Sigmoid colon (tissue), 4 donors: Measurements from ENCODE around the gene FOXL3.

Source experiments
- POLR2AphosphoS5 ChIP-seq, 4 donors: sonication (generic); formaldehyde crosslinking; IDR thresholded peaks; one replicate each; pipeline ENCODE4 v1.6.1; 2017; ENCODE audit warnings: antibody characterized with exemption in 4 of 4
- TF ChIP-seq, protein P1 (sequence below), 4 experiments: fragments of 450-650 bp in 3 of 4; fragments of 200-600 bp in 1 of 4; IDR thresholded peaks; one replicate each; pipeline ENCODE4 v1.5.1; 2016 to 2019; ENCODE audit warnings: antibody characterized with exemption in 4 of 4, mild to moderate bottlenecking in 3 of 4, moderate library complexity in 2 of 4

DNA sequence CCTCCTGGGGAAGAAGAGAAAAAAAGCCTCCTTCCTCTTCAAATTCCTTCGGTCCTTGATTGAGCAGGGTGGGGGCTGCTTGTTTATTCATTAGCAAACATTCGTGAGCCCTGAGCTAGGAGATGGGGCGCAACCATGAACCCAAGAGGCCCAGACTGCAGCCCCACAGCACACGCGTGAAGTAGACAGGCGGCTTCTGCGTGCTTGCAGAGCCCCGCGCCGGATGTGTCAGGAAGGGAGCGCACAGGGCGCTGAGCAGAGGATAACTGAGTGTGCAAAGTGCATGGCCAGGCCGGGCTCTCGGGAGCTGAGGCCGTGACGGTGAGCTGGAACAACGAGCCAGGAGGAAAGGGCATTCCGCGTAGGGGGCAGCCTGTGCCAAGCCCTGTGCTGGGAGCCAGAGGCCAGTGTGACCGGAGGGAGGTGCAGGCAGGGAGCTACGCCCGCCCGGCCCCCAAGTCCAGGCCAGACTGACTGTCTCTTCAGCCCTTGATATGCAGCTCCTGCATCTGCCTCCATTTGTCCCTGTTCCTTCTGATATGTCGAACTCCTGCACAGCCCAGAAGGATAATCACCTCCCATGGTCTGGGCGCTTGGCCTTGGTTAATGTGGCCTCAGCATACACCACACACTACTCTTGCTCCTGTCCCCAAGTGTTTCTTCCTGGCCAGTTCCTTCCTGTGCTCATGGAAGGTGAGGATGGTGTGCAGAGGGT is 4.6 kb downstream of the FOXL3 start:
- TF ChIP-seq, protein P1, sequence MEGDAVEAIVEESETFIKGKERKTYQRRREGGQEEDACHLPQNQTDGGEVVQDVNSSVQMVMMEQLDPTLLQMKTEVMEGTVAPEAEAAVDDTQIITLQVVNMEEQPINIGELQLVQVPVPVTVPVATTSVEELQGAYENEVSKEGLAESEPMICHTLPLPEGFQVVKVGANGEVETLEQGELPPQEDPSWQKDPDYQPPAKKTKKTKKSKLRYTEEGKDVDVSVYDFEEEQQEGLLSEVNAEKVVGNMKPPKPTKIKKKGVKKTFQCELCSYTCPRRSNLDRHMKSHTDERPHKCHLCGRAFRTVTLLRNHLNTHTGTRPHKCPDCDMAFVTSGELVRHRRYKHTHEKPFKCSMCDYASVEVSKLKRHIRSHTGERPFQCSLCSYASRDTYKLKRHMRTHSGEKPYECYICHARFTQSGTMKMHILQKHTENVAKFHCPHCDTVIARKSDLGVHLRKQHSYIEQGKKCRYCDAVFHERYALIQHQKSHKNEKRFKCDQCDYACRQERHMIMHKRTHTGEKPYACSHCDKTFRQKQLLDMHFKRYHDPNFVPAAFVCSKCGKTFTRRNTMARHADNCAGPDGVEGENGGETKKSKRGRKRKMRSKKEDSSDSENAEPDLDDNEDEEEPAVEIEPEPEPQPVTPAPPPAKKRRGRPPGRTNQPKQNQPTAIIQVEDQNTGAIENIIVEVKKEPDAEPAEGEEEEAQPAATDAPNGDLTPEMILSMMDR (IDR thresholded peaks at IDR 0.05): no peak
- no peak for TF ChIP-seq POLR2AphosphoS5 (IDR thresholded peaks at IDR 0.05)
